NCI-H510A (cell line): ENCODE measurements around the gene TNK1.

Experiments used
- DNase-seq: peaks from one replicate; lab custom pipeline; 2025; lab: John Stamatoyannopoulos, UW

The TNK1 gene

GRCh38 chr17:7410634-7411426, 29.9 kb downstream of the TNK1 start:
- no peak for DNase-seq

GRCh38 chr17:7411427-7411750, 30.5 kb downstream of the TNK1 start:
- DNase-seq = no peak

- no peak for DNase-seq
Measured at GRCh38 chr17:7413346-7413985, 32.6 kb downstream of the TNK1 start.

- DNase-seq = no peak
Measured at GRCh38 chr17:7414837-7415236, 33.9 kb downstream of the TNK1 start.

GRCh38 chr17:7415784-7416183, 34.9 kb downstream of the TNK1 start:
- DNase-seq = no peak

GRCh38 chr17:7416323-7416722, 35.4 kb downstream of the TNK1 start:
- no peak for DNase-seq

GRCh38 chr17:7417056-7417655, 36.3 kb downstream of the TNK1 start:
- DNase-seq = no peak

- no peak for DNase-seq
Measured at GRCh38 chr17:7418472-7419152, 37.7 kb downstream of the TNK1 start.

GRCh38 chr17:7419819-7420610, 39.1 kb downstream of the TNK1 start, which contains the start of gene SPEM1:
TSS of gene SPEM1 (plus strand) at chr17:7420324. CDS start at chr17:7420385, 61 bp downstream.
- no peak for DNase-seq

GRCh38 chr17:7421186-7421585, 40.3 kb downstream of the TNK1 start:
- DNase-seq = no peak

- peak; percentile 5 for DNase-seq
Measured at GRCh38 chr17:7423679-7424078, 42.8 kb downstream of the TNK1 start.

GRCh38 chr17:7425316-7425715, 44.4 kb downstream of the TNK1 start, which contains the start of gene SPEM2:
TSS of gene SPEM2 (plus strand) at chr17:7425616. CDS start at chr17:7425689, 73 bp downstream.
- no peak for DNase-seq

GRCh38 chr17:7425756-7426155, 44.9 kb downstream of the TNK1 start:
- DNase-seq = no peak

GRCh38 chr17:7426203-7426863, 45.4 kb downstream of the TNK1 start:
- no peak for DNase-seq

GRCh38 chr17:7426896-7427489, 46.1 kb downstream of the TNK1 start:
- no peak for DNase-seq

GRCh38 chr17:7427549-7427948, 46.7 kb downstream of the TNK1 start:
- no peak for DNase-seq

GRCh38 chr17:7428557-7428956, 47.7 kb downstream of the TNK1 start, which contains the start of gene SPEM3:
TSS of gene SPEM3 (plus strand) at chr17:7428857. CDS start at chr17:7428903, 46 bp downstream.
- DNase-seq = no peak

- no peak for DNase-seq
Measured at GRCh38 chr17:7429722-7430121, 48.8 kb downstream of the TNK1 start.

- DNase-seq = no peak
Measured at GRCh38 chr17:7431231-7431630, 50.3 kb downstream of the TNK1 start.

- DNase-seq = no peak
Measured at GRCh38 chr17:7432296-7432695, 51.4 kb downstream of the TNK1 start.
